OCI-LY7 (cell line): ENCODE measurements around the gene PLXNB2.

Source experiments
- CTCF ChIP-seq: fragments of 200-600 bp; sonication (generic); conservative IDR thresholded peaks from 2 replicates; pipeline ENCODE4 v1.5.1; 2014; ENCODE audit warnings: mild to moderate bottlenecking, antibody characterized with exemption, low read length, moderate library complexity, mixed read lengths
- EZH2phosphoT487 ChIP-seq: fragments of 200-600 bp; sonication (generic); IDR thresholded peaks from 2 replicates; pipeline ENCODE4 v1.6.1; 2018; ENCODE audit warnings: low read depth, borderline replicate concordance, mild to moderate bottlenecking, mixed run types, antibody characterized with exemption, low read length, moderate library complexity, mixed read lengths

DNA sequence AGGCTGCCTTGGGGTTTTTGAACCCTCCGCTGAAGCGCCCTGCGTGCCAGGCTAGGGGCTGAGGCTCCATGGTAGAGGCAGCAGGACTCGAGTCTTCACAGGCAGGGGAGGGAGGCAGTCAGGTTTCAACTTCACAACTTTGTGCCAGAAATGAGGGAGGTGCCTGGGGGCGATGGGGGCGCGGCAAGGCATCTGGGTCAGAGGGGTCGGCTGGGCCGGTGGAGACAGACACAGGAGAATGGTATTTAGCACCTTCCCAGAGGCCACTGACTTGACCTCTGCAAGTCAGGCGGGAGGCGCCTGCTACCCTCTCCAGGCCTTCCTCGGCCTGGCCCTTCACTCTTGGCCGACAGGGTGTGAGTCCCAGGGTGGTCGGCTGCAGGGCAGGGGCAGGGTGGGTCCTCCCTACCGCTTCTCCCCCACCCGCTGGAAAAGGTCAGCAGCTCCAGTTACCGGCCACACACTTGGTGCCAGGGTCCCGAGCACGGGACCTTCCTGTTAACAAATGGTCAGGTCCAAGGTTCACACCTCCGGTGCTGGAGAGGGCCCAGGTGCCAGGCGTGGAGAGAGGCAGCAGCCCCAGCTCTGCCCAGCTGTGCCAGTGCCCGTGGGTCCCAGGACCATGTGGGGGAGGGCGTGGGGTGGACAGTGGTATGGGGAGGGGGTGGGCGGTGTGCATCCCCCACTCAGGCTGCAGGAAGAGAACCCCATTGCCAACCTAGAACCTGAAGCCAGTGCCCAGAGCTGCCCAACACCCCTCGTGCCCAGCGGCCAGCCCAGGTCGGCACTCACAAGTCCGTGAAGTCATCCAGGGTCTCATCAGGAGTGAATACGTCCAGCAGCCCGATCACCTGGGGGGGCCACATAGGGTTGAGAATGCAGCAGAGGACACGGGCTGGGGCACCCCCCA, 49.7 kb downstream of the PLXNB2 start:
- no peak for TF ChIP-seq CTCF
- TF ChIP-seq EZH2phosphoT487: no peak
